Endometrial microvascular endothelial cells (primary cell): ENCODE results near the gene PRSS22. TPM values are rescaled to one million over a fixed set of nuclear protein-coding genes. Genes with fewer than 3 reads are reported as not detected.

Source experiments
- in situ Hi-C: cut with HindIII; loops from 2 replicates; pipeline ENCODE4 v1.10.0; 2017; ENCODE audit warnings: low sequenced_read_pairs, low pct_unique_long_range_greater_than_20kb; ENCODE audit errors: inconsistent ontology term
- total RNA-seq: library from RNA; depleted of rRNA; stranded (reverse); fragments of >200 nt; gene quantifications from one replicate; pipeline ENCODE4 v1.2.3, GENCODE V29; 2015; ENCODE audit errors: inconsistent ontology term

The PRSS22 gene
- total RNA-seq, 1 donor from 2014 or later: not detected

DNA sequence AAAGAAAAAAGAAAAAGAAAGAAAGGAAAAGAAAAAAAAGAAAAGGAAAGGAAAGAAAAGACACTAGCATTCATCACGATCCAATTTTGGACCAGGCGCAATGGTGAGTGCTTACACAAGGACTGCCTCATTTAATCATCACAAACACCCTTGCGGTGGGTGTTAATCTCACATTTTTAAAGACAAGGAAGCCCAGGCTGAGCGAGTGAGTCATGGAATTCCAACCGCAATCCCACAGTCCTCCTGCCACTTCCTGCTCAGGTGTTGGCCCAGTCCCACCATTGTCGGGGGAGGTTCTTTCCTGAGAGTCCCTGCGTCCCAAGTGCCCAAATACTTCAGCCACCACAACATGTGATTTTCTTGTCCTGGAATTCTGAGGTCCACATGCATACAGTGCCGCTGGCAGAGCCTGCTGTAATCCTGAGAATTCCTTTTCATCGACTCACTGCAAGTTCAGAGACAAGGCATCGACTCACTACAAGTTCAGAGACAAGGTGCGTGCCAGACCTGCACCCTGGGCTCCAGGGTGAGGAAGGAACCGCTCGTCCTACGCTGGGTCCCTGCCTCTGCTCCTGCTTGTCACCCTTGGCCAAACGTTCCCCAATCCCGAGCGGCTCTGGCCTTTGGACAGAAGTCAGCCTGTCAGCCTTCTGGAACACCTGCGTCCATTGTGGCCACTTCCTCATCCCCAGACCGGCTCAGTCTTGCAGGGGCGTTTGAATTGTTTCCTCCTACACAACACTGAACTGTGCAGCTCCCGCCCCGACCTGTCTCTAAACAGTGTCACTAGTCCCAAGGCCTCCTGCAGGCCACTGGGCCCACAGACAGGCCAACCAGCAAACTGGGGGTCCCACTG, 22.1 kb downstream of the PRSS22 start:
- in situ Hi-C loops: no loop called here

DNA sequence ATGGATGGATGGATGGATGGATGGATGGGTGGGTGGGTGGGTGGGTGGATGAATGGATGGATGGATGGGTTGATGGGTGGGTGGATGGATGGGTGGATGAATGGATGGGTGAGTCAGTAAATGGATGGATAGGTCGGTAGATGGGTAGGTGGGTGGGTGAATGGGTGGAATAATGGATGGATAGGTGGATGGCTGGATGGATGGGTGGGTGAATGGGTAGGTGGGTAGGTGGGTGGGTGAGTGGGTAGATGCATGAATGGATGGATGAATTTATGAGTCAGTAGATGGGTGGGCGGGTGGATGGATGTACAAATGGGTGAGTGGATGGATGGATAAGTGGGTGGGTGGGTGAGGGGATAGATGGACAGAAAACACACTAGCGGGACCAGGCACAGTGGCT, 23.0 kb downstream of the PRSS22 start:
- in situ Hi-C loops: no loop called here

DNA sequence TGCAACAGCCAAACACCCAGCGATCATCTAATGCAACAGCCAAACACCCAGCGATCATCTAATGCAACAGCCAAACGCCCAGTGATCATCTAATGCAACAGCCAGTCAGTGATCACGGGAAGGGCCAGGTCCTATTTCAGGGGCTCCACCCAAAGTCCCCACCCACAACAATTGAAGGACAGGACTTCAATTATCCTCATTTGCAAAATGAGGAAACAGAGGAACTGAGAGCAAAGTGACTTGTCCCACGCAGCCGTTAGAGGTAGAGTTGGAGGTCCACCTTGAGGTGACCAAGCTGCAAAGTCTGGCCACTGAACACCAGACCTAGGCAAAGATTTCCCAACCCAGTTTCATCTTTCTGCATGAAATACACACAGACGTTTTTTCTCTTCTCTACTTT, 24.2 kb downstream of the PRSS22 start:
- in situ Hi-C loops: no loop called here

DNA sequence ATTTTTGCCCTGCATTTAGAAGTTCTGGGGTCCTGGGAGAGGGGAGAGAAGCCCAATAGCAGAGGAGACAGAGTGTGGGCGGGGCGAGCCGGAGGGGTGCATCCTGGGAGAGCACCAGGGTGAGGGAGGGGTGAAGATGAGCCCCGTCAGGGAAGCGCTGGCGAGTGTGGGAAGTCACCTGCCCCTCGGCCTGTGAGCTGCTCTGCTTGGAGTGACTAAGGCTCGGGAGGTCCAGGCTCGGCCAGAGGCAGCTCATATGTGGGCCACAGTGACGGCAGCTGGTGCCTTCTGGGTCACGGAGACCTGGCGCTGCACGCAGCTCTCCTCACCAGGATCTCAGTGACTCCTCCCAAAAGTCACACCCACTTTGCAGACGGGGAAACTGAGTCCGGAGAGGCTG, 26.8 kb downstream of the PRSS22 start:
- in situ Hi-C loops: no loop called here

DNA sequence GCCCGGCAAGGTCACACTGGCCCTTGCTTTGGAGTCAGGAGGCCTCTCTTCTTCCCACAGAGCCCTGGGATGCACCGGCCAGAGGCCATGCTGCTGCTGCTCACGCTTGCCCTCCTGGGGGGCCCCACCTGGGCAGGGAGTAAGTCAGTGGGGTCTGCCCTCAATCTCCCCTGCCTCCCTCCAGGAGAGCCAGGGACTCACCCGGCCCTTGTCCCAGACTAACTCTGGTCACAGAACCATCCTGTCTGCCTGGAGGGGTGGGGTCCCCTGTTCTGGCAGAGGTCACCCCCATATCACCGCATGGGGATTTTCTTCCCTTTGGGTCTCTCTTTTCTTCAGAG, 27.6 kb downstream of the PRSS22 start:
- in situ Hi-C loops: no loop called here

DNA sequence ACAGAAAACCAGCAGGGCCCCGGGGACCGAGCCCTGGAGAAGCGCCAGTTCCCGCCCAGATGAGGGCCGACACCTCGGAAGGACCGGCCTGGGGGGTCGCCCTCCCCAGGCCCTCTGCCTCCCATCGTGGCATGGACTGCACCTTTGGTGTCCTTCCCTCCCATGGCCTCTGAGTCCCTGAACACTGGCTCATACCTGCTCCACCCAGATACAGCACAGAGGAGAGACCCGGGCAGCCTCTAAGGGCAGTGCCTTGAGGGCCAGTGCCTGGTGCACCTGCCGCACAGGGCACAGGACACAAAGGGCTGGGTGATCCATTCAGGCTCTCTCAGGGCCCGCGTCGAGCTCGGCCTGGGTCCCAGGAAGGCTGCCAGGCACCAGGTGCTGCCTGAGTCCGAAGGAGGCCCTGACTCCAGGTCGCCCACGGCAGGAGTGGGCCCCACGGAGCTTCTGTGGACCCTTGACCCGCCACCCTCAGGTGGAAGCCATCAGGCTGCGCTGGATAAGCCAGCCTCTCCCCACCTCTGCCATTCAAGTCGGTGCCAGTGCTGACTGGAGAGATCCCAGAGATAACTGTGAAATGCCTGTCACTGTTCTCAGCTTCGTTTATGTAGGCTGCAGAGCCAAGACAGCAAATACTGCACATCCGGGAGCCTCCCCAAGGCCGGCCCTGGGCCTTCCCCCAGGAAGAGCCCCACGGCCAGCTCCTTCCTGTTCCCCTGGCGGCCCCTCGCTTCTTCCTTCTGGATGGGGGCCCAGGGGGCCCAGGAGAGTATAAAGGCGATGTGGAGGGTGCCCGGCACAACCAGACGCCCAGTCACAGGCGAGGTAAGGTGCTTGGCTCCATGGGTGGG, 28.2 kb downstream of the PRSS22 start, which contains the start of gene ZG16B:
ZG16B (plus strand) TSS at position 803 of the 854 bp plus-strand sequence. CDS start 139 bp downstream, outside the sequence.
- in situ Hi-C loops: no loop called here

DNA sequence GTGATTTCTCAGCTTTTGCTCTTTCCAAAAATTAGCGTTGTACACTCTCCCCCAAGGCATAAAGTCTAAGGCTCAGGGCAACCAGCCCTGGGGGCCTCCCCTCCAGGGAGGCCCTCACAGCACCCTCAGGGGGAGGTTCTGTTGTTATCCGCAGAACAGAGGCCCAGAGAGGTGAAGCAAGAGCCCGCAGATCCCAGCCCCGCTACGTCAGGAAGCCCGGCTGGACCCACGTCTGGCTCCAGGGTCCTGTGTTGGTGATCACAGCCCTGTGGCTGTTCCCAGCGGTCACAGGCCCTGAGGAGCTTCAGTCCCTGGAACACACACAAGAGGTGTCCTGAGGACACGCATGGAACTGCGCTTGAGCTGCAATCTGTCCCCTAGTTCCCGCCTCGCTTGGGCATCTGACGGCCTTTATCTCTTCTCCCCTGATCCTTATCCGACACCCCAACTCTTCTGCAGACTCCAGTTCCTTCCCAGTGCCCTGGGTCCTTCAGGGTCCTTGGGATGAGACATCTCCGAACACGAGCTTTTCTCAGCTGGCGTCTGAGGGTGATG, 29.0 kb downstream of the PRSS22 start:
- in situ Hi-C loops: no loop called here

DNA sequence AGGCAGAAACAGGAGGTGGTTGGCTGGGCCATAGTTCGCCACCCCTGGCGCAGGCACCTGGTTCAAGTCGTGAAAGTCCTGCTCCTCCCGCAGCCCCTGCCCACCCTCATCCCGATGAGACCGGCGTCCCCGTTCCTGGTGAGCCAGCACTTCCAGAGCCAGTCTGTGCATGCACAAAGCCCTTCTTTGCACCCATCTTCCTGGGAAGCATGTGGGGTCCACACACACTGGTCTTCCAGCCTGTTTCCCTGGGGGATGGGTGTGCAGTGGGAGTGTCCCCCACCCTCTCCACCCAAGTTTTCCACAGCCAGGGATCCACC, 29.5 kb downstream of the PRSS22 start:
- in situ Hi-C loops: no loop called here

DNA sequence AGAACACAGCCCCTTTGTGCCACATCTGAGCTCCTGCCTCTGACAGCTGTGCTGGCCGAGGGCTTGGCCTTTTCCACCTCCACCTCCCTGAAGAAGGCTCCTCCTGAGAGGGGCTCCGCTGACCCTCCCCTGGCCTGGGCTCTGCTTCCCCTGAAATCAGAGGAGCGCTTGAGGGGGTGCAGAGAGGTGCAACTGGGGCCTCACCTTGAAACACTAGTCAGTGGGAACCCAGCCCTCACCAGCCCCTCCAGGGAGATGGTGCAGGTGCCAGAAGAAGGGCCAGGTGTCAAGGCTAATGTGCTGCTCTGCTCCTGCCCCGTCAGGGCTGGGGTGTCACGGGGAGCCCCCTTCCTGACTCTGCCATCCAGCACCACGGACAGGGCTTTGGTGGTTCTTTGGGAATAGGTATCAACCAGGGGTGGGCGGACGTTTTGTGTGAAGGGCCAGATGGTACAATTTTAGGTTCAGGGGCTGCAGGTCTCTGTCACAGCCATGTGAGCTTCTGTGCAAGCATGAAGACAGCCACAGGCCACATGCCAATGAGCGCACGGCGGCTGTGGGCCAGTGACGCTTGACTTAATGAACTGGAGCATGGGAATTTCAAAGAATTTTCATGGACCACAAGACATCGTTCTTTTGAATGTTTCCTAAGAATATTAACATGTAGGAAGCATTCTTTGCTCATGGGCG, 30.0 kb downstream of the PRSS22 start:
- in situ Hi-C loops: no loop called here

DNA sequence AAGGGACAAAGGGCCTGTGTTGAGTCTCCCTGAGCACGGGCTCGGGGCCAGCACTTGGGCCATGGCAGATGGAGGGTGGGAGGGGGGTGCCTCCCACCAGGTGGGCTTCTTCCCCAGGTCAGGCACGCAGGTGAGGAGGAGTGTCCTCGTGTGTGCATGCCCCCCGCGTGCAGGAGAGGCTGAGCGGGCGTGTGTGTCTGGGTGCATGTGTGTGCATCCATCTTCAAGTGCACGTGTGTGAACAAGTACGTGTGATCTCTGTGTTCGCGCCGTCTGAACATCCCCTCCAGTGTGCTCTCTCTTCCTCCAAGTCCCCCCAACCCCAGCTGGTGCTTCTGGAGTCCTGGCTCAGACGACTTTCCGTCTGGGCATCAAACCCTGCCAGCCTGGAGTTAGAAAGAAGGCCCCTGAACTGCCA, 30.6 kb downstream of the PRSS22 start:
- in situ Hi-C loops: no loop called here

DNA sequence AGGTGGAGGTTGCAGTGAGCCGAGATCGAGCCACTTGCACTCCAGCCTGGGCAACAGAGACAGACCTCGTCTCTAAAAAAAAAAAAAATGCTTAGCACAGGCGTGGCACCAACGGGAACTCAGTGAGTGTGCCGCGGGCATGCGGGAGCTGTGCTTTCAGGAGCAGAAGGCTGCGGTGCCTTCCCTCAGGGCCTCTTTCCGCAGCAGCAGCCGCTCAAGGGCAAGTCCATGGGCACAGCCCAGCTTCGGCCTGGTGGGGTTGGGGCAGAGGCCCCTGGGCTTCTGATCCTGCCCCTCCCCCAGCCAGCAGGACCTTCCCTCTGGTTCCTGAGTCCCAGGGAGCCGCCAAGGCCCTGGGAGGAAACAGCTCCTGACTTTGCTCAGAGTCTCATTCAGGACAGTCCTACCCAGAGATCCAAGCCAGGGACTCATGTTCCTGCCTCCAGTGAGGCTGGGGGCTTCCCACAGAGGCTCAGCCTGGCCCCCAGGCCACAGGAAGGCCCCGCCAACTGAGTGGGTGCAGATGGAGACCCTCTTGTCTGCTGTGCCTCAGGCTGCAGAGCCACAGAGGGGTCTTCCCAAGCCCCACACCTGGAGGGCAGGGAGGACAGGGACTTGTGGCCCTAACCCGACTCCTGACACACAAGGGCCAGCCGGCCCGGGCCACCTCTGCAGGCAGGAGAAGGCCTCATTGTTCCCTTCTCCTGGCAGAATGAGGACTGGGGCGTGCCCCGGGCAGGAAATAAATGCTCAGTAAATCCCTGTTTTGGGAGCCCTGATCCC, 31.2 kb downstream of the PRSS22 start:
- in situ Hi-C loops: no loop called here

DNA sequence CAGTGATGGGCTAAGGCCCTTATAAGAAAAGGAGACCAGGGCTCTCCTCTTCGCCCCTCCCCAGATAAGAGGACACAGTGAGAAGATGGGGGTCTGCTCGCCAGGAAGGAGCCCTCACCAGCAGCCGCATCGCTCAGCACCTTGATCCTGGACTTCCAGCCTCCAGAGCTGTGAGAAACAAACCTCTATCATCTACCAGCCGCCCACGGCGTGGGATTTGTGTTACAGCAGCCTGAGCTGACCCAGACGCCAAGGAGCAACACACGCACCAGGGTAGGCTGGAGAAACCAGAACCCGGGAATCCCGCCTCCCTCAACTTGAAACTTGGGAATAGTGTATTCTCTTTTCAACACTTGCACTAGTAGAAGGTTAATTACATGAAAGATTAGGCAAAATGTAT, 32.1 kb downstream of the PRSS22 start:
- in situ Hi-C loops: no loop called here

DNA sequence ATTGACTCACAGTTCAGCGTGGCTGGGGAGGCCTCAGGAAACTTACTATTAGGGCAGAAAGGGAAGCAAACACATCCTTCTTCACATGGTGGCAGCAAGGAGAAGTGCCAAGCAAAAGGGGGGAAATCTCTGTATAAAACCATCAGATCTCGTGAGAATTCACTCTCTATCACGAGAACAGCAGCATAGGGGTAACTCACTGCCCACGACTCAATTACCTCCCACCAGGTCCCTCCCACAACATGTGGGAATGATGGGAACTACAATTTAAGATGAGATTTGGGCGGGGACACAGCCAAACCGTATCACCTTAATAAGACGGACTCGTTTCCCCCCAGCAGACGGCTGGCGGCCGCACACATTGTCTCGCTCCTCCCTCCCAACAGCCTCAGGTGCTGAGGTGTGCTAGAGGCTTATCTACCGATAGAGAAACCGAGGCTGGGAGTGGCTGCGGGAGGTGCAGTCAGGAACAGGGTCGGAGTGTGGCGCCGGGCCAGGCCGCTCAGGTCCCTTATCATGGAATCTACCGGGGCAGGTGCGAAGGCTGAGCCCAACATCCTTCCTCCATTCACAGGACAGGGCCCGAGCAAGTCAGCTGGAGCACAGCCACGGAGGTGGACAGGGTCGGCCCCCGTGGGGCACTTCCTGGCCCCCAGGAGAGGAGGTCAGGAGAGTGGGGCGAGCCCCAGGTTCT, 32.8 kb downstream of the PRSS22 start:
- in situ Hi-C loops: no loop called here

DNA sequence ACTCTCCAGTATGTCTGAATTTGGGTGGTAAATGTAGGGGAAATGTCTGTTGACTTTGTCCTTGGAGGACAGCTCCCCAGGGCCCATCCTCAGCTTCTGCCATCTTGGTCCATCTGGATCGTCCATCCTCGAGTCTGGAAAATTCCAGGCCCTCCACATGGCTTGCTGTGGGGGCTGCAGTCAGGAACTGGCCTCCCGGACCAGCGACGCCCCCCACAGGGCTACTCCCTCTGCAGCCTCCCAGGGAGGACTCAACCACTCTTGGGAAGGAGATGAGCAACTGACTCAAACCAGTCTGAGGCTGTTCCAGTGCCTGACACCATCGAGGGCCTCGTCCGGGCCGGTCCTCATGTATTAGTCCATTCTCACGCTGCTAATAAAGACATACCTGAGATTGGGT, 33.3 kb downstream of the PRSS22 start:
- in situ Hi-C loops: no loop called here

DNA sequence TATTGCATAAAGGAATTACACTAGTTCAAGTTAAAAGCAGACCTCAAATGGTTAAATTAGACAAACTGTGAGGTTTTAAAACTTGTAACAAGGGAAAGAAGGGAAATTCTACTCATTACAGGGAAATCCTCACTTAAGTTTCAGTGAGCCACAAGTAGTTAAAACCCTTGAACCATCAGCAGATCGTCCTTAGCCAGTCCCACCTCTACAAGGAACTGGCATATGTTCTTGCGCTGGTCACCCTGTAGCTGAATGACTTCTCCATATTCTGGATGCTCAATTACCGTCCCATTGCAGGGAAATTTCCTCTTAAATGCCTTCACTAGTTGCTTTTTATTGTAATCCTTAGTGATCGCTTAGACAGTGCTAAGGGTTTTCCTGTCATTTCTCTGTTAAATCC, 35.5 kb downstream of the PRSS22 start:
- in situ Hi-C loops: no loop called here

DNA sequence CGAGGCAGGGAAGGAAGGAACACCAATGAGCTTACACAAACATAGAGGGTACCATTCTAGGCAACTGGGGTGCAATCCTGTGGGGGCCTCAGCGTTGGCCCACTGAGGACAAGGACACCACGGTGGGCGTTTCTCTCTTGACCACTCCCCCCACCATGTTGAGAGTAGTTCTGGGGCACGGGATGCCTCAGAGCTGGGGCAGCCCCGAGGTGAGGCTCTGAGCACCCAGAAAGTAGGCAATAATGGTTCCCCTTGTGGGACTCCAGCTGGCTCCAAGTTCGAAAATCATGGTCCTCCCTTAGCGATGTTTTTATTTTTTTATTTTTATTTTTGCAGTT, 35.8 kb downstream of the PRSS22 start:
- in situ Hi-C loops: no loop called here

DNA sequence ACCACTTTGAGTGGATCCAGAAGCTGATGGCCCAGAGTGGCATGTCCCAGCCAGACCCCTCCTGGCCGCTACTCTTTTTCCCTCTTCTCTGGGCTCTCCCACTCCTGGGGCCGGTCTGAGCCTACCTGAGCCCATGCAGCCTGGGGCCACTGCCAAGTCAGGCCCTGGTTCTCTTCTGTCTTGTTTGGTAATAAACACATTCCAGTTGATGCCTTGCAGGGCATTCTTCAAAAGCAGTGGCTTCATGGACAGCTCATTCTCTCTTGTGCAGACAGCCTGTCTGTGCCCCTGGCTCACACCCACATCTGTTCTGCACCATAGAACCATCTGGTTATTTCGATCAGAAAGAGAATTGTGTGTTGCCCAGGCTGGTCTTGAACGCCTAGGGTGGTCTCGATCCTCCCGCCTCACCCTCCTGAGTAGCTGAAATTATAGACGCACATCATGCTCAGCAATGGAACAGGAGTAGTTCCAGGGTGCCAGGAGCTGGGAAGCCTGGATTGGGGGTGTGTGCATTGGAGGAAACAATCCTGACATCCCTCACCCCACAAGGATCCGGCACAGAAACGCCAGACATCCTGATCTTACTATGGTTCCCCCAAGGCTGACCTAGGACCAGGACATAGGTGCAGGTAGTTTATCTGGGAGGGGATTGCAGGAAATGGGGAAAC, 36.3 kb downstream of the PRSS22 start:
- in situ Hi-C loops: no loop called here
